ENCODE results near the gene RNF130. TPM values are rescaled to one million over a fixed set of nuclear protein-coding genes. Genes with fewer than 3 reads are reported as not detected.

The RNF130 gene
- total RNA-seq, 1 donor from 2014 or later, result 49.8 TPM

- ATAC-seq (ENCODE audit: poor library complexity) (no peak), DNase-seq (no peak)
- intact Hi-C loops (cut with DNase I), result loop anchor here (10.0 kb wide), 1 partner anchor 90 kb away; no protein-coding TSS in a partner anchor
These were observed 2.9 kb upstream of the RNF130 start for GRCh38 chr5:180074462-180074861.

GRCh38 chr5:180072556-180072955 lies 997 bp upstream of the RNF130 start:
- intact Hi-C loops (cut with DNase I), result loop anchor here (10.0 kb wide), 1 partner anchor 88 kb away; no protein-coding TSS in a partner anchor
- DNase-seq (no peak), ATAC-seq (ENCODE audit: poor library complexity) (no peak)

GRCh38 chr5:180072256-180072548 lies 643 bp upstream of the RNF130 start:
- ATAC-seq (ENCODE audit: poor library complexity) (no peak), DNase-seq (no peak)
- intact Hi-C loops (cut with DNase I), result loop anchor here (10.0 kb wide), 1 partner anchor 87 kb away; no protein-coding TSS in a partner anchor

DNA sequence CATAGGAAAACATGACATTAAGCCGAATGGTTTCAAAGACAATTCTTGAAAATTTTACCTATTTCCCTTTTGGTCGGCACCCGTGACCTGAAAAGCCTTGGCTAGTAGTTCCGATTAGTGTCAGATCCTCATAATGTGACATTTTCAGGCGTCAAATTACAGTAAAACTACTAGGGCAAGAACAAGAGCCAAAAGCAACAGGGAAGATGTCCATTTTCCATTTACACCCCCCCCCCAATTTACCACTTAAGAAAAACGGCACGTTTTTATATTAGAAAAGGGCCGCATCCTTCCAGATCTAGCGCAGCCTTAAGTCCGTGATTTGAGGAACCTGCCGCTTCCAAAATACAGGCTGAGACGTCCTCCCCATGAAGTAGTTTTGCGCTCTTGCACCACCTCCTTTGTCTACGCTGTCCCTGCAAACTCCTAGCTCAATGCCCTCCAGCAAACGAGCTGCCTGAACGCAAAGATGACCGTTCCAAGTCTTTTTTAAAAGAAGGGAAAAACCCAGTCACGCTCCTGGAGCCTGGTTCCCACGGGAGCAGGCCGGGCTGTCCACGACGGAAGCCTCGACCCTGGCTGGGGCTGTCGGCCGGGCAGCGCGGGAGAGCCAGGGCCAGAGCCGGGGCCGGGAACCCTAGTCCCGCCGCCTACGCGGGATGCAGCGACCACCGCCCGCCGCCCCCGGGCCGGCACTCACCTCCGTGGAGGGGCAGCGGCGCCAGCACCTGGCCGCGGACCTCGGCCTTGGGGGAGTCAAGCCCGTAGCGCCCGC lies 616 bp downstream of the RNF130 start:
- DNase-seq, result peak; percentile 68
- ATAC-seq (ENCODE audit: poor library complexity), result peak; percentile 46
- intact Hi-C loops (cut with DNase I), result loop anchor here (10.0 kb wide), 1 partner anchor 86 kb away; no protein-coding TSS in a partner anchor

GRCh38 chr5:180069589-180070247 lies 1.8 kb downstream of the RNF130 start:
- intact Hi-C loops (cut with DNase I), result loop anchor here (10.0 kb wide), 1 partner anchor 85 kb away; no protein-coding TSS in a partner anchor
- ATAC-seq (ENCODE audit: poor library complexity), result no peak
- DNase-seq, result no peak

DNA sequence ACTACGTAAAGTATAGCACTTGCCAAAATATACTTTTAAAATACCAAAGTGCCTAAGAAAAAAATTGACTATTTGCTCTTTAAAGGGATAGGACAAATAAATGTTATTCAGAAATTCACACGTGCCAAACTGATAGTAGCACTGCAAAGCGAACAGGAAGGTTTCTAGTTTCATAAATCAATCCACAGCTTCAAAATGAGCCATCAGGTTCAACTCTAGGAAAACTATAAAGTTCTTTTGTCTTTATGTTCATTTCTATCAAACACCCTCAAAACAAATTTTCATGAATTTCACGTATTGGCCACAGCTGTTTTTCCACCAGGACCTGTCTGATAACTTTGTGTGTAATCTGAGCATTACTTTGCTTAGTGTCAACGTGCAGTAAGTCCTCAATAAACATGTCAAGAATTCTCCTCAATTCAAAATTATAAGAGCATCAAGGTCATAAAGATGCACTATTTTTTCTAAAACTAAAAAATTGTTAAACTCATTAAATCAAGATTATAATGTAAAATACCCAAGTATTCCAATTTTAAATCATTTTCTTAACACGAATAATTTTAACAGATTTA lies 3.0 kb downstream of the RNF130 start:
- intact Hi-C loops (cut with DNase I), result no loop called here
- ATAC-seq (ENCODE audit: poor library complexity), result no peak
- no peak for DNase-seq

DNA sequence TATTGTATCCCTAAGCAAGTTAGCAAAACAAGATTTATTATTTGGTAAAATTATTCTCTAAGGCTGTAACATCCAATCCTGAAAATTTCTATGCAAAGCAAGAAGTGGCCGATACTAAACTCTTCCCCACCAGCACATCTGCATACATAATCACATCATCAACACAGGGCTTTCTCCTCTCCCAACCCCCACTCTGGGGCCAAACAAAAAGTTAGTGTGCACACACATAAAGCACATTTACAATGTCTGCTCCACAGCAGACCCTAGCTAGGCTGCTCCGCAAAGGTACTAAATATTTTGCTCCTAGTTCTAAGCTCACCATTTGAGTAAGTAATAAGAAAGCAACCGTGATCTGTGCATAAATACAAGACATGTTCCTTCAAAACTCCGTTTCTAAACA lies 3.6 kb downstream of the RNF130 start:
- ATAC-seq (ENCODE audit: poor library complexity), result no peak
- intact Hi-C loops (cut with DNase I), result no loop called here

GRCh38 chr5:180060192-180060591 lies 11.4 kb downstream of the RNF130 start:
- intact Hi-C loops (cut with DNase I), result no loop called here
- DNase-seq (no peak), ATAC-seq (ENCODE audit: poor library complexity) (no peak)

More for the DNA sequence above, 3.6 kb downstream of the RNF130 start:
- no peak for DNase-seq

- intact Hi-C loops (cut with DNase I), result no loop called here
- DNase-seq (no peak), ATAC-seq (ENCODE audit: poor library complexity) (no peak)
These were observed 12.2 kb downstream of the RNF130 start for GRCh38 chr5:180059326-180059725.

GRCh38 chr5:180056153-180056552 lies 15.4 kb downstream of the RNF130 start:
- no peak for DNase-seq
- no peak for ATAC-seq (ENCODE audit: poor library complexity)
- intact Hi-C loops (cut with DNase I), result no loop called here

- intact Hi-C loops (cut with DNase I), result no loop called here
- ATAC-seq (ENCODE audit: poor library complexity) (no peak), DNase-seq (no peak)
These were observed 17.3 kb downstream of the RNF130 start for GRCh38 chr5:180054226-180054625.

- no peak for DNase-seq
- intact Hi-C loops (cut with DNase I), result no loop called here
- ATAC-seq (ENCODE audit: poor library complexity), result no peak
These were observed 18.4 kb downstream of the RNF130 start for GRCh38 chr5:180053061-180053602.

DNA sequence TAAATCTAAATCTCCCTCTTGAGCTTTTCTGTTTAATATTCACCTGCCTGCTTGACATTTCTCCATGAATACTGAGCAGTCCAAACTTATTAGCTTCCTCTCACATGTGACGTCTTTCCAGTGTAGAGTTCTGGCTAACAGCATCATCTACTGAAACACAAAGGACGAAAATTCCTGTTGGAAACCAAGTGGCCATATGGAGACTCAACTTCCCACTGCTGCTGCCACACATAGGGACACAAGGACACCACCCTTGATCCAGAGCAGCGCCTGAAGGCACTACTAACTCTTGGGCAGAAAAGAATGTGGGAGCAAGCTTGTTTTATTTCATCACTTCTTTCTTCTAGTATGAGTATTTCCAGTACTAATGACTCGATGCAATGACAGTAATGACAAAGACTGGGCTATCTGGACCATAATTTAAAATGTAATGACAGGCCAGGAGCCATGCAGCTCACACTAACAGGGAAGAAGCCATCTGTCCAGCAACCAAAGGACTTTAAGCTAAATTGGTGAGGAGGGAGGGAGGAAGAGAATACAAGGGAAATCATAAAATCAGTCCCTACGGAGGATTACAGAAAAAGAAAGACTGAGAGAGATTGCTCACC lies 19.2 kb downstream of the RNF130 start:
- intact Hi-C loops (cut with DNase I), result no loop called here
- ATAC-seq (ENCODE audit: poor library complexity) (no peak), DNase-seq (no peak)

- ATAC-seq (ENCODE audit: poor library complexity), result no peak
- intact Hi-C loops (cut with DNase I), result no loop called here
These were observed 21.2 kb downstream of the RNF130 start for GRCh38 chr5:180050121-180050940.

DNA sequence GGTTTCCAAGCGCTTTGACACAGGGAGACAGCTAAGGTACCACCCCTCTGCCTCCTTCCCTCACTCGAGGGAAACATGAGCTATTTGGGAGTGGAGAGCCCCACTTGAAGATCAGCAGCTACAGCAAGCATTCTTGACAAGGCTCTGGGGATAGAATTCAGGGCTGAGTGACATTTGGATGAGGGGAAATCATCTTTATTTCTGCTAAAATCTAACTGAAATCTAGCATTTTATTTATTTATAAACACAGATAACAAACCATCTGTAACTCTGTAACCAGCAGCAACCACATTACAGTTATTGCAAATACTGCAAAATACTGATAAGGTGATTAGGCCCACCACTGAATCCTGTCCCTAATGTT lies 22.4 kb downstream of the RNF130 start:
- DNase-seq, result no peak
- peak; percentile 67 for ATAC-seq (ENCODE audit: poor library complexity)
- intact Hi-C loops (cut with DNase I), result no loop called here

More at GRCh38 chr5:180050121-180050940, 21.2 kb downstream of the RNF130 start:
- no peak for DNase-seq

DNA sequence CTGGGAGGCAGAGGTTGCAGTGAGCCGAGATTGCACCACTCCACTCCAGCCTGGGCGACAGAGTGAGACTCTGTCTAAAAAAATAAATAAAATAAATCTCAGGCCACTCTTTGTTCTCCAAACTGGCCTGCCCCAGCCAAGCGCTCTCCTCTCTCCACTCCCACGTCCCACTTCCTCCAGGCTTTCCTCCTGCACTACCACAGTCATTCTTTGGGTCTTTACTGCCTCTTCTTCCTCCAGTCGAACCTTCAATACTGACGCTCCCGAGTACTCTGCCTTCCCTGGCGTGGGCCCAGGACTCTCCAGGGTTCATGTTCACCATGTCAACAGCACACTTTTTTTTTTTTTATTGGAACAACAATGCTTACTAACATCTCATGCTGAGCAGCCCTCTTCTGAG lies 23.9 kb downstream of the RNF130 start:
- ATAC-seq (ENCODE audit: poor library complexity), result peak; percentile 76
- intact Hi-C loops (cut with DNase I), result no loop called here

GRCh38 chr5:180046656-180047055 lies 24.9 kb downstream of the RNF130 start:
- DNase-seq (no peak), ATAC-seq (ENCODE audit: poor library complexity) (no peak)
- intact Hi-C loops (cut with DNase I), result no loop called here

More for the DNA sequence above, 23.9 kb downstream of the RNF130 start:
- DNase-seq, result peak; percentile 84

- intact Hi-C loops (cut with DNase I), result no loop called here
- ATAC-seq (ENCODE audit: poor library complexity), result no peak
- no peak for DNase-seq
These were observed 25.6 kb downstream of the RNF130 start for GRCh38 chr5:180045889-180046499.
